Upper lobe of right lung (tissue), 1 donor: Measurements from ENCODE around the gene ATG14. TPM values are rescaled to one million over a fixed set of nuclear protein-coding genes. Genes with fewer than 3 reads are reported as not detected.
A peak's percentile ranks its signal among the peaks of the same experiment; 100 is the strongest.
"Not testable (repeated sequence)": the region's sequence is repeated elsewhere in the genome, so short reads cannot be mapped to it uniquely, and the experiment has no call there.

Experiments
- ATAC-seq: fragments of 200-7000 bp; cut with Tn5 transposase; one replicate; pipeline ENCODE4 v1.9.1; 2020; ENCODE audit warnings: mild to moderate bottlenecking, moderate library complexity
- DNase-seq: peaks from one replicate; pipeline ENCODE4 v3.0.0-alpha.2; 2020
- H3K27ac ChIP-seq: fragments of 200-600 bp; one replicate; pipeline ENCODE4 v1.8.0; 2022
- H3K27me3 ChIP-seq: fragments of 200-600 bp; one replicate; pipeline ENCODE4 v1.8.0; 2022; ENCODE audit warnings: mild to moderate bottlenecking
- H3K36me3 ChIP-seq: fragments of 200-600 bp; one replicate; pipeline ENCODE4 v1.8.0; 2022
- H3K4me1 ChIP-seq: fragments of 200-600 bp; one replicate; pipeline ENCODE4 v1.8.0; 2022
- H3K4me3 ChIP-seq: fragments of 200-600 bp; one replicate; pipeline ENCODE4 v1.8.0; 2022; ENCODE audit warnings: mild to moderate bottlenecking
- H3K9me3 ChIP-seq: fragments of 200-600 bp; one replicate; pipeline ENCODE4 v1.8.0; 2022
- CTCF ChIP-seq: fragments of 200-600 bp; IDR thresholded peaks from one replicate; pipeline ENCODE4 v1.8.0; 2022; ENCODE audit warnings: antibody characterized with exemption
- intact Hi-C: fragments of 100-400 bp; cut with DNase I; formaldehyde crosslinking; loops from one replicate; pipeline ENCODE4 v1.11.0; 2022
- total RNA-seq: library from RNA; stranded (reverse); fragmentation: NEBNext Ultra II Directional; extraction: Animal tissue kit (Norgen Biotek cat#: 25700); gene quantifications from one replicate; pipeline ENCODE4 v1.2.1, GENCODE V29; 2021
- donor health status: DM: no; HTN: yes; CAD: no; lungs with severe emphysema.

ATG14 gene
- total RNA-seq, 1 donor from 2014 or later: 10.3 TPM

GRCh38 chr14:55432628-55433027, 21.0 kb upstream of the ATG14 start:
- Histone ChIP-seq H3K4me3 (no peak overlapping the region), H3K9me3 (no peaks in the 10 kb centered on the region), H3K36me3 (no peaks in the 10 kb centered on the region), H3K4me1 (no peaks in the 10 kb centered on the region), H3K27ac (no peak overlapping the region), H3K27me3 (no peaks in the 10 kb centered on the region)
- intact Hi-C loops: no loop called here
- no peak for ATAC-seq
- no peak for DNase-seq
- no peak for TF ChIP-seq CTCF

- ATAC-seq (peak; percentile 88), DNase-seq (no peak)
- Histone ChIP-seq H3K27me3 (no peaks in the 10 kb centered on the region), H3K4me1 (no peaks in the 10 kb centered on the region), H3K4me3 (no peak overlapping the region), H3K27ac (no peak overlapping the region), H3K36me3 (no peaks in the 10 kb centered on the region), H3K9me3 (no peaks in the 10 kb centered on the region)
- intact Hi-C loops: no loop called here
- TF ChIP-seq CTCF: peak; percentile 37
Measured at GRCh38 chr14:55430024-55430690, 18.5 kb upstream of the ATG14 start.

GRCh38 chr14:55427439-55427838, 15.8 kb upstream of the ATG14 start:
- ATAC-seq: no peak
- no peaks in the 10 kb centered on the region for H3K9me3 ChIP-seq
- no peaks in the 10 kb centered on the region for H3K36me3 ChIP-seq
- no peak for DNase-seq
- no peaks in the 10 kb centered on the region for H3K4me1 ChIP-seq
- intact Hi-C loops: no loop called here
- TF ChIP-seq CTCF: no peak
- no peaks in the 10 kb centered on the region for H3K27me3 ChIP-seq
- H3K27ac ChIP-seq: no peak overlapping the region
- no peak overlapping the region for H3K4me3 ChIP-seq

- ATAC-seq (no peak), DNase-seq (no peak)
- intact Hi-C loops: no loop called here
- Histone ChIP-seq H3K27me3 (no peaks in the 10 kb centered on the region), H3K9me3 (no peaks in the 10 kb centered on the region), H3K4me3 (no peak overlapping the region), H3K27ac (no peak overlapping the region), H3K4me1 (no peaks in the 10 kb centered on the region), H3K36me3 (no peaks in the 10 kb centered on the region)
- no peak for TF ChIP-seq CTCF
Measured at GRCh38 chr14:55426891-55427290, 15.3 kb upstream of the ATG14 start.

GRCh38 chr14:55425091-55425490, 13.5 kb upstream of the ATG14 start:
- no peak overlapping the region for H3K4me3 ChIP-seq
- DNase-seq (no peak), ATAC-seq (no peak)
- no peaks in the 10 kb centered on the region for H3K27me3 ChIP-seq
- intact Hi-C loops: no loop called here
- no peaks in the 10 kb centered on the region for H3K36me3 ChIP-seq
- H3K9me3 ChIP-seq: no peaks in the 10 kb centered on the region
- no peak for TF ChIP-seq CTCF
- H3K27ac ChIP-seq: no peak overlapping the region
- H3K4me1 ChIP-seq: no peaks in the 10 kb centered on the region

- H3K9me3 ChIP-seq: no peaks in the 10 kb centered on the region
- H3K27me3 ChIP-seq: no peaks in the 10 kb centered on the region
- no peak for TF ChIP-seq CTCF
- H3K4me3 ChIP-seq: no peak overlapping the region
- no peaks in the 10 kb centered on the region for H3K36me3 ChIP-seq
- DNase-seq (no peak), ATAC-seq (no peak)
- H3K27ac ChIP-seq: no peak overlapping the region
- intact Hi-C loops: no loop called here
- H3K4me1 ChIP-seq: no peaks in the 10 kb centered on the region
Measured at GRCh38 chr14:55423969-55424368, 12.3 kb upstream of the ATG14 start.

GRCh38 chr14:55422338-55422737, 10.7 kb upstream of the ATG14 start:
- H3K4me1 ChIP-seq, H3K27me3 ChIP-seq, H3K4me3 ChIP-seq, ATAC-seq, intact Hi-C loops, DNase-seq, H3K36me3 ChIP-seq, H3K9me3 ChIP-seq, H3K27ac ChIP-seq: not testable (repeated sequence)
